HL-60 (cell line): ENCODE data around the gene TSPAN18.

ENCODE experiments used
- CTCF ChIP-seq: IDR thresholded peaks from one replicate; pipeline ENCODE4 v1.5.1; 2011; ENCODE audit warnings: low read length, control low read depth, inconsistent platforms; ENCODE audit not compliant: insufficient read depth
- POLR2AphosphoS5 ChIP-seq: IDR thresholded peaks from 2 replicates; pipeline ENCODE4 v1.6.1; 2012; ENCODE audit warnings: low read depth
- REST ChIP-seq: IDR thresholded peaks from 2 replicates; pipeline ENCODE4 v1.6.1; 2012; ENCODE audit warnings: low read depth; ENCODE audit not compliant: insufficient replicate concordance

- no peak for TF ChIP-seq CTCF
- no peak for TF ChIP-seq POLR2AphosphoS5
- TF ChIP-seq REST: no peak
These were observed 208.0 kb downstream of the TSPAN18 start for GRCh38 chr11:44934735-44935250.
